Natural killer cell treated with Interleukin-12 subunit alpha and Interleukin-12 subunit beta and Interleukin-15 and Interleukin-18, amount 100 ng/mL, for 72 hours (primary cell): ENCODE measurements around the gene CHSY3. TPM values are rescaled to one million over a fixed set of nuclear protein-coding genes. Genes with fewer than 3 reads are reported as not detected.

ENCODE experiments used
- ATAC-seq, 2 donors: fragments of 150-1000 bp; cut with Tn5 transposase in 1 of 2; sonication (Bioruptor Pico), chemical (Tn5 transposase) in 1 of 2; 2 replicates each; pipeline ENCODE4 v1.10.0; 2021
- DNase-seq: peaks from one replicate; pipeline ENCODE4 v3.0.0; 2022; ENCODE audit warnings: low spot score
- H3K27ac Mint-ChIP-seq, 2 donors: 1 replicate in 1 of 2; 2 replicates in 1 of 2; pipeline ENCODE4 v1.8.0; 2022; ENCODE audit warnings: mixed read lengths in 2 of 2, mild to moderate bottlenecking in 1 of 2, moderate library complexity in 1 of 2
- H3K27me3 Mint-ChIP-seq, 2 donors: 1 replicate in 1 of 2; 2 replicates in 1 of 2; pipeline ENCODE4 v1.8.0; 2022; ENCODE audit warnings: mixed read lengths in 2 of 2
- H3K36me3 Mint-ChIP-seq: one replicate; pipeline ENCODE4 v1.8.0; 2022; ENCODE audit warnings: mixed read lengths
- H3K4me1 Mint-ChIP-seq, 2 donors: 1 replicate in 1 of 2; 2 replicates in 1 of 2; pipeline ENCODE4 v1.8.0; 2022; ENCODE audit warnings: low read depth in 2 of 2, mixed read lengths in 2 of 2, mild to moderate bottlenecking in 1 of 2
- H3K4me3 Mint-ChIP-seq: one replicate; pipeline ENCODE4 v1.8.0; 2022; ENCODE audit warnings: mixed read lengths
- H3K9me3 Mint-ChIP-seq: 2 replicates; pipeline ENCODE4 v1.8.0; 2022; ENCODE audit warnings: mixed read lengths
- total RNA-seq, 2 donors: library from RNA; stranded (reverse); gene quantifications; one replicate each; pipeline ENCODE4 v1.2.3, GENCODE V29; 2022

CHSY3 gene
- total RNA-seq, 2 donors from 2014 or later, result 0.19 to 2.3 TPM

- H3K36me3 Mint-ChIP-seq, result peaks cover 4% of the 10 kb centered on the region
- no peak for ATAC-seq
- H3K4me3 Mint-ChIP-seq, result no peak overlapping the region
- no peak for DNase-seq
- H3K27me3 Mint-ChIP-seq, result no peaks in the 10 kb centered on the region
- no peak overlapping the region for H3K27ac Mint-ChIP-seq
- peaks cover 4% of the 10 kb centered on the region for H3K9me3 Mint-ChIP-seq
- no peaks in the 10 kb centered on the region for H3K4me1 Mint-ChIP-seq
These were observed 157.5 kb downstream of the CHSY3 start for GRCh38 chr5:130061746-130062145.

GRCh38 chr5:130063603-130064002 is 159.3 kb downstream of the CHSY3 start:
- H3K36me3 Mint-ChIP-seq, result peaks cover 4% of the 10 kb centered on the region
- no peak overlapping the region for H3K4me3 Mint-ChIP-seq
- no peaks in the 10 kb centered on the region for H3K27me3 Mint-ChIP-seq
- H3K4me1 Mint-ChIP-seq, result no peaks in the 10 kb centered on the region
- no peak for ATAC-seq
- no peak overlapping the region for H3K27ac Mint-ChIP-seq
- peaks cover 7% of the 10 kb centered on the region for H3K9me3 Mint-ChIP-seq
- DNase-seq, result no peak

- ATAC-seq (no peak), DNase-seq (no peak)
- Mint-ChIP-seq H3K27me3 (no peaks in the 10 kb centered on the region), H3K9me3 (peaks cover 9% of the 10 kb centered on the region), H3K27ac (no peak overlapping the region), H3K36me3 (peaks cover 4% of the 10 kb centered on the region), H3K4me1 (no peaks in the 10 kb centered on the region), H3K4me3 (no peak overlapping the region)
These were observed 160.2 kb downstream of the CHSY3 start for GRCh38 chr5:130064484-130064883.

GRCh38 chr5:130065617-130066016 is 161.4 kb downstream of the CHSY3 start:
- Mint-ChIP-seq H3K27ac (no peak overlapping the region), H3K36me3 (no peaks in the 10 kb centered on the region), H3K4me3 (no peak overlapping the region), H3K4me1 (no peaks in the 10 kb centered on the region), H3K27me3 (no peaks in the 10 kb centered on the region), H3K9me3 (peaks cover 5% of the 10 kb centered on the region)
- no peak for ATAC-seq
- no peak for DNase-seq

GRCh38 chr5:130066644-130067043 is 162.4 kb downstream of the CHSY3 start:
- ATAC-seq (no peak), DNase-seq (no peak)
- Mint-ChIP-seq H3K4me3 (no peak overlapping the region), H3K9me3 (peaks cover 5% of the 10 kb centered on the region), H3K4me1 (no peaks in the 10 kb centered on the region), H3K27ac (no peak overlapping the region), H3K36me3 (no peaks in the 10 kb centered on the region), H3K27me3 (no peaks in the 10 kb centered on the region)

GRCh38 chr5:130067364-130067763 is 163.1 kb downstream of the CHSY3 start:
- Mint-ChIP-seq H3K9me3 (peaks cover 5% of the 10 kb centered on the region), H3K27ac (no peak overlapping the region), H3K4me3 (no peak overlapping the region), H3K27me3 (no peaks in the 10 kb centered on the region), H3K36me3 (no peaks in the 10 kb centered on the region), H3K4me1 (no peaks in the 10 kb centered on the region)
- no peak for DNase-seq
- no peak for ATAC-seq

GRCh38 chr5:130068101-130068500 is 163.8 kb downstream of the CHSY3 start:
- Mint-ChIP-seq H3K36me3 (no peaks in the 10 kb centered on the region), H3K27me3 (no peaks in the 10 kb centered on the region), H3K4me3 (no peak overlapping the region), H3K9me3 (peaks cover 5% of the 10 kb centered on the region), H3K27ac (no peak overlapping the region), H3K4me1 (no peaks in the 10 kb centered on the region)
- DNase-seq, result no peak
- no peak for ATAC-seq

- Mint-ChIP-seq H3K27ac (no peak overlapping the region), H3K4me1 (no peaks in the 10 kb centered on the region), H3K36me3 (no peaks in the 10 kb centered on the region), H3K4me3 (no peak overlapping the region), H3K9me3 (peaks cover 5% of the 10 kb centered on the region), H3K27me3 (no peaks in the 10 kb centered on the region)
- no peak for ATAC-seq
- no peak for DNase-seq
These were observed 164.7 kb downstream of the CHSY3 start for GRCh38 chr5:130068988-130069387.

- Mint-ChIP-seq H3K4me1 (no peaks in the 10 kb centered on the region), H3K27ac (no peak overlapping the region), H3K9me3 (no peaks in the 10 kb centered on the region), H3K27me3 (no peaks in the 10 kb centered on the region), H3K36me3 (no peaks in the 10 kb centered on the region), H3K4me3 (no peak overlapping the region)
- no peak for DNase-seq
- no peak for ATAC-seq
These were observed 170.6 kb downstream of the CHSY3 start for GRCh38 chr5:130074820-130075219.

GRCh38 chr5:130077007-130077406 is 172.7 kb downstream of the CHSY3 start:
- Mint-ChIP-seq H3K27me3 (no peaks in the 10 kb centered on the region), H3K4me3 (no peak overlapping the region), H3K36me3 (no peaks in the 10 kb centered on the region), H3K9me3 (no peaks in the 10 kb centered on the region), H3K4me1 (no peaks in the 10 kb centered on the region), H3K27ac (no peak overlapping the region)
- ATAC-seq, result no peak
- no peak for DNase-seq

- no peak for ATAC-seq
- Mint-ChIP-seq H3K27me3 (no peaks in the 10 kb centered on the region), H3K4me1 (no peaks in the 10 kb centered on the region), H3K36me3 (no peaks in the 10 kb centered on the region), H3K9me3 (no peaks in the 10 kb centered on the region), H3K4me3 (no peak overlapping the region), H3K27ac (no peak overlapping the region)
- DNase-seq, result no peak
These were observed 174.4 kb downstream of the CHSY3 start for GRCh38 chr5:130078661-130079060.

GRCh38 chr5:130090569-130091270 is 186.5 kb downstream of the CHSY3 start:
- Mint-ChIP-seq H3K9me3 (peaks cover 3% of the 10 kb centered on the region), H3K4me3 (no peak overlapping the region), H3K4me1 (no peaks in the 10 kb centered on the region), H3K36me3 (no peaks in the 10 kb centered on the region), H3K27me3 (no peaks in the 10 kb centered on the region), H3K27ac (no peak overlapping the region)
- DNase-seq, result no peak
- no peak for ATAC-seq

- no peak overlapping the region for H3K4me3 Mint-ChIP-seq
- H3K4me1 Mint-ChIP-seq, result no peaks in the 10 kb centered on the region
- no peak for ATAC-seq
- H3K27ac Mint-ChIP-seq, result no peak overlapping the region
- peaks cover 3% of the 10 kb centered on the region for H3K9me3 Mint-ChIP-seq
- H3K36me3 Mint-ChIP-seq, result no peaks in the 10 kb centered on the region
- H3K27me3 Mint-ChIP-seq, result no peaks in the 10 kb centered on the region
- DNase-seq, result no peak
These were observed 188.7 kb downstream of the CHSY3 start for GRCh38 chr5:130092991-130093390.

- H3K4me3 Mint-ChIP-seq, result no peak overlapping the region
- DNase-seq, result no peak
- no peaks in the 10 kb centered on the region for H3K27me3 Mint-ChIP-seq
- no peaks in the 10 kb centered on the region for H3K4me1 Mint-ChIP-seq
- H3K36me3 Mint-ChIP-seq, result no peaks in the 10 kb centered on the region
- no peak for ATAC-seq
- no peak overlapping the region for H3K27ac Mint-ChIP-seq
- H3K9me3 Mint-ChIP-seq, result no peaks in the 10 kb centered on the region
These were observed 192.2 kb downstream of the CHSY3 start for GRCh38 chr5:130096483-130096882.

GRCh38 chr5:130099008-130099407 is 194.7 kb downstream of the CHSY3 start:
- H3K4me3 Mint-ChIP-seq, result no peak overlapping the region
- H3K27me3 Mint-ChIP-seq, result no peaks in the 10 kb centered on the region
- ATAC-seq (no peak), DNase-seq (no peak)
- H3K36me3 Mint-ChIP-seq, result no peaks in the 10 kb centered on the region
- H3K4me1 Mint-ChIP-seq, result no peaks in the 10 kb centered on the region
- no peak overlapping the region for H3K27ac Mint-ChIP-seq
- no peaks in the 10 kb centered on the region for H3K9me3 Mint-ChIP-seq
